ENCODE measurements around the gene TNMD.

Gene TNMD

DNA sequence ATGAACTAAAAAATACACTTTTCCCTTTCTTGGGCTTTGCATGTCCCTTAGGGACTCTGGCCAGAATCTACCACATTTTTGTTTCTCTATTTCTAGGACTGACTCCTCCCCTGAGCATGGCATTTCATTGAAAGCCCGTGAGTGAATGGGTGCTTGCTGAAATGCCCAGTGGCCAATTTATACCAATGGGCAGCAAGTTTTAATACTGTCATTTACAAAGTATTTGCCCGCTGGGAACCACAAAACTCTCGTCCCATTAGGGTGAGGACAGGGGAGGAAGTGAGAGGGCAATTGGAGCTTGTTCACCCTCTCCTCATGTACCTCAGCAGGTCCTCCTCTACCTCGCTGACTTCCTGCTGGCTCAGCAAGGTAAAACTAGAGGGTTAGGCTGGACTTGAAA lies 60.4 kb downstream of the TNMD start:
- no peak for DNase-seq

DNA sequence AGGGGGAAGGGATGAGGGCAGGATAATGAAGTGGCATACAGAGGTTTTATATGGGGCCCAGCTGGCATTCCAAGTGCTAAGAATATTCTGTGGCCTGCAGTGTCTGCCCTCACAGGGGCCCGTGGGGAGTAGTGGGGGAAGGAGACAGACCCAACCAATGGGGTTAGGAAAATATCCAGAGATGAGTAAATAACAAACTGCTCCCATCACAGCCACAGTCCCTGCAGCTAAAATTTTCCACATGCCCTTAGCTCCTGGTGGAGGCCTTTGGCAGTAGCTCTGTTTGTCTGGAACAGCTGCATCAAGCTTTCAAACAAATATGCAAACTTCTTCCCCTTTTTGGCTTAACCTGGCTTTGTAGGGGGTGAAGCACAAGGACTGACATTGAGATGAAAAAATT lies 62.4 kb downstream of the TNMD start:
- DNase-seq, result no peak

DNA sequence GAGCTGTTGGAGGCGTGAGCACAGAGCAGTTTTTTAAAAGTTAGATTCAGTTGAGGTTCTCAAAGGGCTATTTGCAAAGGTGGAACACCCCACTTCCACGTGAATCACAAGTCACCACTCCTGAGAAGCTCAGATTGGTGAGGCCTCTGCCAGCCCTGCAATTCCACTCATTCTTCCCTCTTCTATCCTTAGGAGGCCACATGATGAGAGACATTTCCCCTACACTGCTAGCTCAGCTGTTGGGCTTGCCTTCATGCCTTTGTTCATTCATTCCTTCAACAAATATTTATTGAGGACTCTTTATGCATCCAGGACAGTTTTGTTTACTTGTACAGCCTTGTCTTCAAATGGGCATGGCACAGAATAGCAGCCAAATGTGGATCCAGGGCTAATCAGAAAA lies 63.0 kb downstream of the TNMD start:
- no peak for DNase-seq

DNA sequence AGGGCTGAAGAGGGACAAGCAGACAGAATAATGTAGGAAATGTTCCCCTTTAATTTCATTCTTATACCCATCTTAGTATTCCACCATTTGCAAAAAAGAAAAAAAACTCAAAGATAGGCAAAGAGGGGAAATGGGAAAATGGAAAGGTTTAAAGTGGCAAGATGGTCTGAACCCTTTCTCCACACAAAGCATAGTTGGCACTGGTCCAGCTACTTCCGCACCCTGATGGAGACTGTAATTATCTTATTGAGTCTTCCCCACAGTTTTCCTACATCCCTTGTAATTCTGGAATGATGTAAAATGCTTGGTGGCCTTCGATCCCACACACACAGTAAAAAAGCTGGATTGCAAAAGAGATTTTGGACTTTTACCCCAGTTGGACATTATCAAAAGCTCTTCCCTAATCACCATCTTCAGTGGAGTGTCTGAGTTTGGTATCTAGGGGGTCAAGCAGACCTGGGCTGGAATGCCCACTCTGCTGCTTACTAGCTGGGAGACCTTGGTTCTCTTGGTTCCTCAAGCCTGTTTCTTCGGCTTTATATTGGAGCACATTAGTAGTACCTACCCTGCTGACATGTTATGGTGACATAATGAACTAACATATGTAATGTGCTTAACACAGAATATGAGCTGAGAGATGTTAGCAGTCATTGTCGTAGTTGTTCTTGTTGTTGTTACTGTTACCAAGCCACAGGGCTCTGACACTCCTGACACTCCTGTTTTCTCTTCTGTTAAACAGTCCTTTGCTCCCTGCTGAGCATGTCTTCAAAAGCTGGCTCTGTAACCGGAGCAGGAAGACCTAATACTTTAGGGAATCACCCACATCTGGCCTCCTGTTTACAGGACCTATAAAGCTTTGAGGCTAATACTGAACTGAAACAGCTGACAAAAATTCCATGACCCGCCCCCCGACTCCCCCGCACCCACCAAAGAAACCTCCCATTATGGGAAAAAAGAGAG lies 64.0 kb downstream of the TNMD start:
- DNase-seq, result peak; percentile 56
